Gastrocnemius medialis (tissue), 4 donors: Measurements from ENCODE around the gene HIF1A. TPM values are rescaled to one million over a fixed set of nuclear protein-coding genes. Genes with fewer than 3 reads are reported as not detected.

Experiments used
- ATAC-seq, 2 donors: fragments of 150-250 bp; one replicate each; pipeline ENCODE4 v1.9.1; 2016
- DNase-seq, 2 donors: peaks; one replicate each; pipeline ENCODE4 v3.0.0-alpha.2; 2019
- H3K27ac ChIP-seq, 4 donors: fragments of 200-600 bp; sonication (generic); 1 replicate in 1 of 4; 2 replicates in 3 of 4; pipeline ENCODE4 v1.5.1; 2016 to 2018; ENCODE audit warnings: mild to moderate bottlenecking in 2 of 4, moderate library complexity in 1 of 4
- H3K27me3 ChIP-seq, 3 donors: fragments of 200-600 bp; sonication (generic) in 2 of 3; 1 replicate in 1 of 3; 2 replicates in 2 of 3; pipeline versions ENCODE4 v1.5.1 to v1.6.0; 2016 to 2019; ENCODE audit warnings: mild to moderate bottlenecking in 1 of 3, moderate library complexity in 1 of 3
- H3K36me3 ChIP-seq, 2 donors: fragments of 200-600 bp; sonication (generic) in 1 of 2; one replicate each; pipeline ENCODE4 v1.5.1; 2017 to 2018
- H3K4me1 ChIP-seq, 2 donors: fragments of 200-600 bp; sonication (generic) in 1 of 2; one replicate each; pipeline ENCODE4 v1.5.1; 2016 to 2017; ENCODE audit warnings: mild to moderate bottlenecking in 2 of 2
- H3K4me3 ChIP-seq, 4 donors: fragments of 200-600 bp; sonication (generic) in 3 of 4; 1 replicate in 1 of 4; 2 replicates in 3 of 4; pipeline ENCODE4 v1.5.1; 2016 to 2019; ENCODE audit warnings: mild to moderate bottlenecking in 2 of 4
- H3K9me3 ChIP-seq, 3 donors: fragments of 200-600 bp; sonication (generic) in 2 of 3; 1 replicate in 1 of 3; 2 replicates in 2 of 3; pipeline ENCODE4 v1.5.1; 2016 to 2019
- CTCF ChIP-seq, 5 experiments: fragments of 450-650 bp in 3 of 5; fragments of 200-600 bp in 2 of 5; sonication (generic) in 2 of 5; IDR thresholded peaks in 4 of 5; conservative IDR thresholded peaks in 1 of 5; 1 replicate in 4 of 5; 2 replicates in 1 of 5; pipeline ENCODE4 v1.5.1; 2016 to 2019; ENCODE audit warnings: antibody characterized with exemption in 5 of 5, mild to moderate bottlenecking in 3 of 5, moderate library complexity in 3 of 5
- POLR2A ChIP-seq, 2 donors: fragments of 450-650 bp; IDR thresholded peaks; one replicate each; pipeline ENCODE4 v1.6.1; 2017; ENCODE audit warnings: antibody characterized with exemption in 2 of 2, mild to moderate bottlenecking in 2 of 2, moderate library complexity in 2 of 2
- in situ Hi-C, 4 donors: fragments of 200-750 bp; cut with MboI; loops; one replicate each; pipeline versions ENCODE4 v1.15.0 to v1.8.0; 2017; ENCODE audit warnings: low sequenced_read_pairs in 4 of 4
- intact Hi-C: fragments of 100-400 bp; cut with DNase I; formaldehyde crosslinking; loops from one replicate; pipeline ENCODE4 v1.15.1; 2023; ENCODE audit warnings: low total_unique reads
- total RNA-seq, 4 donors: library from RNA; depleted of rRNA; stranded (reverse); fragments of >200 nt; gene quantifications; one replicate each; pipeline versions ENCODE4 v1.1.0 to v1.2.3, GENCODE V29; 2016

Gene HIF1A
- total RNA-seq, 4 donors from 2014 or later, result 18.2 to 30.7 (median 23.6) TPM

- no peaks in the 10 kb centered on the region for H3K36me3 ChIP-seq
- no peaks in the 10 kb centered on the region for H3K4me1 ChIP-seq
- H3K9me3 ChIP-seq, result no peaks in the 10 kb centered on the region
- no peaks in the 10 kb centered on the region for H3K27me3 ChIP-seq
- intact Hi-C loops, result no loop called here
- H3K4me3 ChIP-seq, result no peak overlapping the region
- H3K27ac ChIP-seq, result no peak overlapping the region
- ATAC-seq, result no peak
- DNase-seq, result no peak
- in situ Hi-C loops, result no loop called here
- TF ChIP-seq POLR2A (IDR thresholded peaks at IDR 0.05) (no peak), CTCF (IDR thresholded peaks at IDR 0.05 in 4 of 5, conservative IDR thresholded peaks at IDR 0.05 in 1 of 5) (no peak)
Measured at GRCh38 chr14:61649283-61649682, 46.0 kb upstream of the HIF1A start.

GRCh38 chr14:61651355-61651754 is 44.0 kb upstream of the HIF1A start:
- no peaks in the 10 kb centered on the region for H3K36me3 ChIP-seq
- TF ChIP-seq CTCF (IDR thresholded peaks at IDR 0.05 in 4 of 5, conservative IDR thresholded peaks at IDR 0.05 in 1 of 5) (no peak), POLR2A (IDR thresholded peaks at IDR 0.05) (no peak)
- H3K27ac ChIP-seq, result no peak overlapping the region
- no peak for ATAC-seq
- in situ Hi-C loops, result no loop called here
- intact Hi-C loops, result no loop called here
- H3K9me3 ChIP-seq, result no peaks in the 10 kb centered on the region
- no peak overlapping the region for H3K4me3 ChIP-seq
- no peak for DNase-seq
- H3K27me3 ChIP-seq, result no peaks in the 10 kb centered on the region
- H3K4me1 ChIP-seq, result no peaks in the 10 kb centered on the region

- no peaks in the 10 kb centered on the region for H3K4me1 ChIP-seq
- H3K9me3 ChIP-seq, result no peaks in the 10 kb centered on the region
- DNase-seq, result no peak
- no peak overlapping the region for H3K27ac ChIP-seq
- no peak for ATAC-seq
- H3K36me3 ChIP-seq, result no peaks in the 10 kb centered on the region
- H3K4me3 ChIP-seq, result no peak overlapping the region
- no peaks in the 10 kb centered on the region for H3K27me3 ChIP-seq
- no peak for TF ChIP-seq POLR2A (IDR thresholded peaks at IDR 0.05)
- TF ChIP-seq CTCF (IDR thresholded peaks at IDR 0.05 in 4 of 5, conservative IDR thresholded peaks at IDR 0.05 in 1 of 5), result no peak
- intact Hi-C loops, result no loop called here
- in situ Hi-C loops, result no loop called here
Measured at GRCh38 chr14:61652526-61653262, 42.6 kb upstream of the HIF1A start.

GRCh38 chr14:61653507-61653906 is 41.8 kb upstream of the HIF1A start:
- peak in 1 of 2 donors; percentile 41 for ATAC-seq
- intact Hi-C loops (no loop called here), in situ Hi-C loops (no loop called here)
- Histone ChIP-seq H3K27ac (no peak overlapping the region), H3K4me1 (no peaks in the 10 kb centered on the region), H3K36me3 (no peaks in the 10 kb centered on the region), H3K4me3 (no peak overlapping the region), H3K27me3 (no peaks in the 10 kb centered on the region), H3K9me3 (no peaks in the 10 kb centered on the region)
- no peak for DNase-seq
- no peak for TF ChIP-seq POLR2A (IDR thresholded peaks at IDR 0.05)
- no peak for TF ChIP-seq CTCF (IDR thresholded peaks at IDR 0.05 in 4 of 5, conservative IDR thresholded peaks at IDR 0.05 in 1 of 5)

- no peaks in the 10 kb centered on the region for H3K4me1 ChIP-seq
- no peak for TF ChIP-seq POLR2A (IDR thresholded peaks at IDR 0.05)
- TF ChIP-seq CTCF (IDR thresholded peaks at IDR 0.05 in 4 of 5, conservative IDR thresholded peaks at IDR 0.05 in 1 of 5), result no peak
- H3K36me3 ChIP-seq, result no peaks in the 10 kb centered on the region
- H3K27me3 ChIP-seq, result no peaks in the 10 kb centered on the region
- intact Hi-C loops (no loop called here), in situ Hi-C loops (no loop called here)
- ATAC-seq (no peak), DNase-seq (no peak)
- no peak overlapping the region for H3K4me3 ChIP-seq
- H3K27ac ChIP-seq, result no peak overlapping the region
- no peaks in the 10 kb centered on the region for H3K9me3 ChIP-seq
Measured at GRCh38 chr14:61654026-61654425, 41.3 kb upstream of the HIF1A start.
